Cerebellar nuclear complex (tissue), 1 donor: ENCODE data around the gene SERPINE2.

Experiments used
- DNase-seq, 2 experiments: peaks; one replicate each; lab custom pipeline; 2025; lab: John Stamatoyannopoulos, UW

Gene SERPINE2

DNA sequence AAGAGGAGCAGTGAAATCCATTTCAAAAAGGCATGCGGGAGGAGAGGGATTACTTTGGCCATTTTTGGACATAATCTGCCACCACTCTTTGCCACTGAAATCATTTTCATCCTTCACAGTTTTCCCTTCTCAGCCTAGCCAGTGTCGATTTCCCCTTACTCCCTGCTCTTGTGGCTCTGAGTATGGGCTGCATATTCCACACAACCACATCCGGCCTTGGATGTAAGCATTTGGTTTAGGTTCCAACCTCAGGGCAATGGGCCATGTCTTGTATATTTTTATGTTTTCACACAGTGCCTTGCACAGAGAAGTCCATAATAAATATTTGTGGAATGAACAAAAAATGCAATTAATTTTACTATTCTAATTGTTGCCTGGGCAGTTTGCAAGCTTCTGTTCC, 7.7 kb upstream of the SERPINE2 start:
- DNase-seq: no peak

DNA sequence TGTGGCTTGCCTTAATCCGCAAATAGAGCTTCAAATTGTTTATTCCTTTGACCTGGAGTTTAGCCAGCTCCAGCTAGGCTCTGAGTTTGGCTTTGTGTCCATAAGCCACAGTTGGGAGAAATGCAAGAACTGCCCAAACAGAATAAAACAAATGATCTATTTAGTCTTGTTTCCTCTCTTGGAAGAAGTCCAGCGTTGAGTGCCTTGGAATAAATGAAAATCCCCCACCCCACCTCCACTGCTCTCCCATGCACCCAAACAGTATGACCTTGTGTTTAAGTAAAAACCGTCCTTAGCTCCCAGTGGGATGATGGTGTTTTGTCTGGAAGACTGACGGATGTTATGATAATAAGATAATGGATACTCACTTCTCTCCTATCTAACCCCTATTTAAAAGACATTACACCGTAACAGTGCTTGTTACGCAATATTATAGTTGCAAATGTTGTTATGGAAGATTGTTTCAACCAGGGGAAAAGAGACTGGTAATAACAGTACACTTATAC, 3.2 kb upstream of the SERPINE2 start:
- DNase-seq: no peak

- DNase-seq: no peak
Measured at GRCh38 chr2:224041554-224041953, 2.5 kb upstream of the SERPINE2 start.

DNA sequence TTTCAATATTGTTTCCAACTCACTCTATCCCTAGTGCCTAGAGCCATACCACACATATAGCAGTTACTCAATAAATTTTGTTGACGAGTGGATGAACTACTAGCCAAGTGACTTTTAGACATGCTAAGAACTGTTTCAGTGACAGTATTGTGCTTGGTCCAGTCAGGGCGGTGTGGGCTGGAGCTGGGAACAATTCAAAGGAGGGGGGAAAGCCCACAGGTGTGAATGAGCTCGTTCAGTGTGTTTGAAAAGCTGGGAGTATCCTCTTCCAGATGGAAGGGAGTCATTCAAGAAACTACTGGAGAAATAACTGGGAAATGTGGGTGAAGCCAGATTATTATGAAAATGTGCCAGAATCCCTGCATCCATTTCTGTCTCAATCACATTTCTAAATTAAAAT, 1.7 kb upstream of the SERPINE2 start:
- no peak for DNase-seq

- DNase-seq: no peak
Measured at GRCh38 chr2:224039770-224040440, 819 bp upstream of the SERPINE2 start.

DNA sequence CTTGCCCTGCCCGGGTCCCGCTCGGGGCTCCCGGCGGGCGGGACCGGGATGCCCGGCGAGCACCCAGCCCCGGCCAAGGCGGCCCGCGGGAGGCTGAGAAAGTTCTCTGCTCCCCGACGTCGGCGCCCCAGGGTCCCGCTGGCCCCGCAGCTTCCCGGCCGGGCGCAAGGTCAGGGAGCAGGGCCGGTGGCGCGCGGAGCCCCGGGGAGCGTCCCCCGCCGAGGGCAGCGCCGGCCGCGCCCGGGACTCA, 331 bp downstream of the SERPINE2 start:
- DNase-seq: no peak

GRCh38 chr2:224038049-224038829, 847 bp downstream of the SERPINE2 start:
- DNase-seq: no peak

DNA sequence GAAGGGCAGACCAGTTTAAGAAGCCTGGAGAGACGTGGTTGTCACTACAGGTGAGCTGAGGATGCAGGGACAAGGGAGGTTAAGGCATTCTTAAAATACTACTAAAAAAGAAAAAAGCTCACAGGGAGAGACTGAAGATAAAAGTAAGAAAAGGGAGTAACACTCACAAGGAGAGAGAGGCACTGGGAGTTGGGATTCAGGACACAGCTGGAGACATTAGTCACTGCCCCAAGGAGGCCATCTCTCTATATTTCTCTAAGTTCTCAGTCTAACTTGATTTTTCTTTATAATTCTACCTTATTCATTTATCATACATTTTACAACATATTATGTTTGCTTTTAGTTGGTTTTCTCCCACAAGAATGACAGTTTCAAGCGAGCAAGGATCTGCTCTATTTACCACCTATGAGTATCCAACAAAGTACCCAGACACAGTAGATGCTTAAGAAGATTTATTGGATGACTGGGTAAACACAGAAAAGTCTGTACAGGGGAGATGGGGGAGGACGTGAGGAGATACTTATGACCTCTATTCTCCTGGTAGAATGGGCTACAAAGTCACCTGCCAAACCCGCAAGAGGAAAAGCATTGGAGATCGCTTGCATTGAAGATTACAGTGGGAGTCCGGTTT, 2.2 kb downstream of the SERPINE2 start:
- no peak for DNase-seq

DNA sequence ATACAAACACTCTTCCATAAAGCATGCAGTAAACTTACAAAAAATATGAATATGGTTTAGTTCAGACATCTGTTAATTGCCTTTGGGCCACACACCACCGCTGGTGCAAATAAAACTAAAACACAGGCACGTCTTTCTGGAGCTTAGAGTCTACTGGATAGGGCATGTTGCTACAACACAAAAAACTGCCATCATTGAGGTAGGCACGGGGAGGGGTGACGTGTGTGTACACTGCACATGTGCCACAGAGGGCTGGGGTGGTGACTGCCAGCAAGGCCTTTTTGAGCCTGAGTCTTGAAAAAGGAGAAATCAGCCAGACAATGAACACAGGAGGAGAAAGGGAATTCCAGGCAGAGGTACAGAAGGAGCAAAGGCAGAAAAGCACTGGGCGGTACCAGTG, 5.1 kb downstream of the SERPINE2 start:
- no peak for DNase-seq

- DNase-seq: no peak
Measured at GRCh38 chr2:224033601-224034000, 5.5 kb downstream of the SERPINE2 start.

GRCh38 chr2:224032283-224032682, 6.8 kb downstream of the SERPINE2 start:
- DNase-seq: no peak

GRCh38 chr2:224031358-224031970, 7.6 kb downstream of the SERPINE2 start:
- no peak for DNase-seq

DNA sequence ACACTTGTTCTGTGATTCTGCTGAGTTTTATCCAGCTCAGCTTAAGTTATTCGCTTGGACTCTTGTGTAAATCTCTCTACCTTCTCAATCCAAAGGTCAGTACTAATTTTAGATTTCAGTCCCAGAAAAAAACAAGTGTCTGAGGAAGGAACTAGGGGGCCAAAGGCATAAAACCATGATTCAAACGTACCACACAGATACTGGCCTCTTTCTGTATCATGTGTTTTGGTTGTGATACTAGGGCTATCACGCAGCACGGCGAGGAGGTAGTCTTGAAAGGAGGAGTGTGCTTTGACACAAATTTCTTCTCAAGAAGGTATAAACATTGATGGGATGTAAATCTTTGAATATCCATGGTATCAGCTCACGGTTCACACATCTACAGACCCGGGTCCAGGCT, 8.3 kb downstream of the SERPINE2 start:
- DNase-seq: no peak

DNA sequence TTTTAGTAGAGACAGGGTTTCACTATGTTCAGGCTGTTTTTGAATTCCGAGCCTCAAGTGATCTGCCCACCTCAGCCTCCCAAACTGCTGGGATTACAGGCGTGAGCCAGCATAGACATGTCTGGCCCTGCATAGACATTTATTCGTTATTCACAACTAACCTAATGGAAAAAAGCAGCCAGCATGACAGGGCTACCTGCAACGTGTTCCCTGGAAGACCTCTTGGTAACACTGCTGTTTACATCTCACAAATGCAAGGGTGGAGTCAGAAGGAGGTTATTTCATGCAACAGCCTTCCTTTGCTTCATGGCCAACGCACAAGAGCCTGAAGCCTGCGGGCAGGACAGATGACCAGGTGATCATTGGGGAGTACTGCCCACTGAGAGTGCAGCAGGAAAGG, 9.2 kb downstream of the SERPINE2 start:
- DNase-seq: no peak

GRCh38 chr2:224027931-224028330, 11.2 kb downstream of the SERPINE2 start:
- DNase-seq: no peak

DNA sequence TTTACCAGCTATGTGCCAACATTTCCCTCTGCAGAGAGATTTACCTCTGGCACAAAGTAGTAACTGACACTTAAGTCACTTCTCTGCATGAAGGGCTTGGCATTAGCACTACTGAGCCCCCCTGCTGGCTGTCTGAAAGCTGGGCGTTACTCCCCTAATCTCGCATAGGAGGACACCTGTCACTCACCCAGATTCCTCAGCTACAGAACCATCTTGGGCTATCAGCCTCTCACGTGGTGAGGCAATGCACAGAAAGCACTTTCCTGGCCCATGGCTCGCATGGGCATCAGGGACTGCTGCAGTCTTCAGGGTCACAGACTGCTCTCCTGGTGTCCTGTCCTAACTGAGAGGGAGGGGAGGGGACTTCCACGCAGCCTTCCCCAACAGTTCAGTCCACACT, 12.0 kb downstream of the SERPINE2 start:
- DNase-seq: no peak

DNA sequence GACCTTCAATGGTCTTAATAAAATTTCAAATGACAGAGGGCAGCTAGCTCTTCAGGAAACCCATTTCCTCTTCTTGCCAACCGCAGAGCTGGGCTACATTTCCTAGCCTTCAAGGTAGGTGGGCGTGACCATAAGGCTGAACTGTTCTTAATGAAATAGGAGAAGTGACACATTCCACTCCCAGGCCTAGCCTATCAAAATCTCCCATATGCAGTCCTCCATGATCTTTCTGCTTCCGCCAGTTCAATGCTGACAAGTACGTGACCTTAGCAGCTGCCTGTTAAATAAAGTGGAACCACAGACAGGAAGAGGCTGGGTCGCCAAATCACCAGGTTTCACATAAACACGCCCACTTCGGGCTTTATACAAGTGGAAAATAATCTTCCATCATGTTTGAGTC, 13.2 kb downstream of the SERPINE2 start:
- DNase-seq: no peak

DNA sequence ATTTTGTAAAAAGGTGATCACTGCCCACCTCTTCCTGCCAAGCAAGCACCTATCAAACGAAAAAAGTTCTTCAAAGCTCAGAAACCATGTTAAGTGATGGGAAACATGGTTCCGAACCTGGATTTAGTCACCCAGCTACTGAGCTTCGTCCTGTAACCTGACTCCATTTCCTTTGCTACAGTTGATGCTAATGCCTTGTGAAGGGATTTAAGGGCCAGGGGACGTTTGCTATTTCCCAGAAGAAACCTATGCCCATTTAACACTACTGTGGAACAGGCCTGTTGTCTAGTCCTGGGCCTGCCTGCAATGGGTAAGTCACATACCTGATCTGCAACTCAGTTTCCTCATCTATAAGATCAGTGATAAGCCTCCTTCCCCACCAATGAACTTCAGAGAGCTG, 14.8 kb downstream of the SERPINE2 start:
- DNase-seq: no peak

GRCh38 chr2:224023188-224023587, 15.9 kb downstream of the SERPINE2 start:
- no peak for DNase-seq

GRCh38 chr2:224022486-224022885, 16.6 kb downstream of the SERPINE2 start:
- DNase-seq: no peak

DNA sequence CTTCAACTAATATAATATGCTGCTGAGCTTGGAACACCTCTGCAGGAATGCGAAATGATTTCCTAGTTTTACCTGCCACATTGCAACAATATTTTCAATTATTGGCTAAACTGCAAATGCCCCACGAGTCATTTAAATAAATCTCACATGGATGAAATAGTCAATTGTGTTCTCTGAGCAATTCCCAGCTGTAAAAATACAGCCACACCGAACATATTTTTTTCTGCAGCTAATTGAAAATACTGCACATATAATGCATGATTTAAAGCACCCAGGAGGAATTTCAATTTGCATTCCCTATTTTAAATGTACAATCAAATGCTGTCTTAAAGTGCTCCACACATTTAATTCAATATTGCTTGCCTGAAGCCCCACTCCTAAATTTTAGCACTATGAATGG, 18.6 kb downstream of the SERPINE2 start:
- DNase-seq: no peak

DNA sequence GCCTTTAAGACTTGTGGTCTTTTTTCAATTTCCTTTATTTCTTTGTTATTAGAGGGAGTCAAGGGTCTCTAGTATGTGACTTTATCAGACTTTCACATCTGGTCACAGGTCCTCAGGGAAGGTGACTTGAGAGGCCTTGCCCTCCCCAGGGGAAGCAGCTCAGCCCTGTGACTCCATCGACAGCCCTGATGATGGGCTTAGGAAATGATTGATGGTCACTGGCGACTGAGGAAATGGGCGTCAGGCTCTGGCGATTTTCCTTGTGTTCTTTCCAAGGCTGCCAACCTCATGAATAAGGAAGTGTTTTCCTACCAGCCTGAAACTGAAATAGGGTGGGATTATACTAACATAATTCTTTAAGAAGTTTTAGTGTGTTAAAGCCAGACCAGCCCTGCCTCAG, 21.1 kb downstream of the SERPINE2 start:
- no peak for DNase-seq

DNA sequence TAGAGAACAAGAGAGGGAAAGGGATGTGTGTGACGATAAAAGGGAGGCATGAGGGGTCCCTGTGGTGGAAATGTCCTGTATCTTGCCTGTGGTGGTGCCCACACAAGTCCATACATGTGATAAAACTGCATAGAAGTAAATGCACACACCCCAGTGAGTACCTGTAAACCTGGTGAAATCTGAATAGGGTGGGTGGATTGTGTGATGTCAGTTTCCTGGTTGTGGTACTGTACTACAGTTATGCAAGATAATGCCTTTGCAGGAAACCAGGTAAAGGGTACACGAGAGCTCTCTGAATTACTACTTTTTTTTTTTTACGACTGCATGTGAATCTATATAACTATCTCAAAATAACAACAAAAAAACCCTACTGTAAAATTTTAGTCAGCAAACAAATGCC, 22.1 kb downstream of the SERPINE2 start:
- DNase-seq: no peak
